Fibroblast of skin of back (primary cell): Measurements from ENCODE around the gene PRKN.

Source experiments
- DNase-seq: peaks from one replicate; pipeline ENCODE4 v3.0.0-alpha.2; 2013

The PRKN gene

DNA sequence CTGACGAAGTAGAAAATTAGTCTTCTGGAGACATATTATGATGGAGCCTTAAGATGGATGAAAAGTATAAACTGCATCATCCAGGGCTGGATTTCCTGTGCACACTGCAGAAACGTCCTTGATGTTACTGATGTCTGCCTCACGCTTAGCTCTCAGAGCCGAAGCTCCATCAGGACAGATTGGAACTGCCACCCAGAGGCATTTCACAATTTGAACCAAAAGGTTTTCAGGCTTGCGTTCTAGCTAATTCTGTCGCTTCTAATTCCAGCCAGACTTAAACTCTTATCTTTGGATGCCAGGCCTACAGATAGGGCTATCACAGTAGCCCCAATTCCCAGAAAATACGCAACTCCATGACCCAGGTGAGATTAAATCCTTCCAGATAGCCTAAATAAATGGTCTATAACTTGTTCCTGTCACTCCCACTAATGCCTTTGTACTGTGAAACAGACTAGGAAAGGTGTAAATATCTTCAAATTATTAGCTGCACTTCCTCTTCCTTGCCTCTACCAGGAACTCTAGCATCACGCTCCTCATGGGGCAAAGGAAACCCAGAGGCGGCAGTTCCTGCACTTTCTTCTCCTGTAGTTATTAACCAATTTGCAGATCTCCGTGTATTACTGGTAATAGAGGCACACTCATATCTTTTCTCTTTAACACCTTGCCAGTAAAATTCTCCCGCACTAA, 634.6 kb downstream of the PRKN start:
- no peak for DNase-seq

DNA sequence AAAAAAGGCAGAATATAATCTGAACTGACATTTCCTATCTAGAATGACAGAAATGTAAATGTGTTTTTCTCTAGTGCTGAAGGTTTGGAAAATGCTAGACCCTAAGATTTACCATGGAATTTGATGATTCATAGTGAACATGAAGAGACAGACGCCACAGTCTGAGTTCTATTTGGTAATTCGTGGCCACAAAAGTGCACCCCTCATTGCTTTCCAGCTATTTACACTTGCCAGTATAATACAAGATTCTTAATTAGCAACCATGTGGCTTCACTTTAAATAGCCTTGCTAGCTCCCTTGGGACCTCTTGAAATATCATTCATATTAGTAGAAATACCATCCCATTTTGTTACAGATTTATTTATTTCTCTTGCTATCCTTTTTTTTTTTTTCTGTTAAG, 636.8 kb downstream of the PRKN start:
- DNase-seq, result peak; percentile 65

DNA sequence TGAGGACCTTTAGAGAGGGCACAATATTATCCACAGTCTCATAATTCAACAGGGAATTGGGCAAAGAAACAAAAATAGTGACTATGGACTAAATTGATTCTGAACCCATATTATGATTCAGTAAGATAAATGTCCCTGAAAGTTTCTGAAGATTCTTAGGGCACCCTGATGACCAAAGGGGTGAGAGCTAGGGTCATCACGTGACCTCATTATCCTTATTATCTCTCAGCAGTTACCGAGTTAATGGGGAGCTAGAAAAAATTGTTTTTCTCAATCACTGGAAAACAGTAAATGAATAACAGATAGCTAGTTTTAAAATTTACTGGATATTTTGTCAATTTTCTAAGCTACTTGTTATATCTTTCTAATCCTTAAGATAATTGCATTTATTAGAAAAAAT, 639.5 kb downstream of the PRKN start:
- DNase-seq, result no peak

DNA sequence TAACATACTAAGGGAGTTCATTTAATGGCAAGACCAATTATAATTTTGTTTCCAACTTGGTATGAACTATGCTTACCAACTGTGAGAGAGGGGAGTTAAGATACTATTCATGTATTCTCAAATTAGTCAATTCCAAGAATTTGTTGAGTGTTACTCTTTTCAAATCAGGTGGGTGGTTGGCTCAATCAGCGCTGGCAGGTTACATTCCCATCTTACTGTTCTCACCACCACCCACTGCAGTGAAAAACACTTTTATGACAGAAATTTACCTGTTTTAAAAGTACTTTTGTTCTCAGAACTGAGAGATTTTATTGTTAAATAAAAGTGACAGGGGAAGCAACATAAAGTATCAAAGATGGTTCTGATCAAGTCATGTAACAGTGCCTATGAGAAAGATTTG, 642.0 kb downstream of the PRKN start:
- DNase-seq, result no peak

DNA sequence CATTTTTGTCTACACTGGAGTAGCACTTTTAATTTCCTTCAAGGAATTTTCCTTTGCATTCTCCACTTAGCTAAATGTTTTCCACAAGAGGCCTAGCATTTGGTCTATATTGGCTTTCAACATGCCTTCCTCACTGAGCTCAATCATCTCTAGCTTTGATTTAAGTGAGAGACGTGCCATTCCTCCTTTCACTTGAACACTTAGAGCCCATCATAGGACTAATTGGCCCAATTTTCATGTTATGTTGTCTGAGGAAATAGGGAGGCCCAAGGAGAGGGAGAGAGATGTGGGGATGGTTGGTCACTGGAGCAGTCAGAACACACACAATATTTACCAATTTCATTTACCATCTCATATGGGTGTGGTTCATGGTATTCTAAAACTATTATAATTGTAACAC, 645.0 kb downstream of the PRKN start:
- DNase-seq, result no peak

DNA sequence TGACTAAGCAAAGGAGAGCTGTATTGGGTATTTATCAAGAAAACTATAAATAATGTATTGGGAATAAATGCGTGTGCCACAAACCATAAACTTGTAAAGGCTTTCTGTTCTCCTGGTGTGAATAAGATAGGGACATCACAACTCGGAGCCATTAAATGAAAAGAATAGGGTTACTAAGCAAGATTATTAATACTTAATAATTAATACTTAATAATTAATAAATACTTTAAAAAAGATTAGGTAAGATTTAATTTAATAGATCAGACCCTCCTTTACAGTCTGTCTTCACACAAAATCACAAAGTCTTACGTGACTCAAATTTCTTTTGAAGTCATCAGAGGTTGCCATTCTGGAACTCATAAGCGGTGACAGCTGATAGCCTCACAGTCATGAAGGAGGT, 648.9 kb downstream of the PRKN start:
- no peak for DNase-seq

DNA sequence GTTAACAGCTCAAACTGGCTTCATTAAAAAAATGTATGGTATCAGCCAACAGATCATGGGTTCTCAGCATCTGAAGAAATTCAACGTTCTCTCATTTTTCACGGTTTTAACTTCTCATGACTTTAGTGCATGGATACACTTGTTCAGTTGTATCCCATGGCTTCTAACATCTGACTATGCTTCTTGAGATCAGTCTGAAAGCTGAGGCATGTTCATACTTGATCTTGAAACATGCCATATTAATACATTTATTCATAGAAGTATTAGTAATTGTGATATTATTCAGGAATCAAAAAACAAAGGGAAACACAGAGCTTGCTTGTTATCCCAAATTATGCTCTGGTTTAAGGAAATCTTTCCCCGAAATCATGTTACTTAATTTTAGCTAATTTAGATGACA, 649.4 kb downstream of the PRKN start:
- DNase-seq, result no peak

DNA sequence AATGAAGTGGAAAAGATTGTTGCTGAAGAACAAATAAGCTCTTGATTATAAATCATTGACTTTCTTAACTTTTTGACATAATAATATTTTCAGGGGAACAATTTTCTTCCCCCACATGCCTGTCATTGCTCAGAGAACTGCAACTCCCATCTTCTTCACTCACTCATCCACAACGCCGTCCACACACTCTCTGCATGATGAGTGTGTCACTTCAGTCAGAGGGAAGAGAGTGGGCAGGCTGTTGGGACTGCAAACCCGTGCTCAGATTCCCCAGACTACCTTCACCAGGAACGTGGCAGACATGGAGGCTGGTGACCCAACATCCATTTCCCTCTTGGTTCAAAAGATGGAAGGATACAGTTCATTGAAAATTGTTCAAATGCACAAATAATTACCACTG, 650.8 kb downstream of the PRKN start:
- DNase-seq, result no peak

DNA sequence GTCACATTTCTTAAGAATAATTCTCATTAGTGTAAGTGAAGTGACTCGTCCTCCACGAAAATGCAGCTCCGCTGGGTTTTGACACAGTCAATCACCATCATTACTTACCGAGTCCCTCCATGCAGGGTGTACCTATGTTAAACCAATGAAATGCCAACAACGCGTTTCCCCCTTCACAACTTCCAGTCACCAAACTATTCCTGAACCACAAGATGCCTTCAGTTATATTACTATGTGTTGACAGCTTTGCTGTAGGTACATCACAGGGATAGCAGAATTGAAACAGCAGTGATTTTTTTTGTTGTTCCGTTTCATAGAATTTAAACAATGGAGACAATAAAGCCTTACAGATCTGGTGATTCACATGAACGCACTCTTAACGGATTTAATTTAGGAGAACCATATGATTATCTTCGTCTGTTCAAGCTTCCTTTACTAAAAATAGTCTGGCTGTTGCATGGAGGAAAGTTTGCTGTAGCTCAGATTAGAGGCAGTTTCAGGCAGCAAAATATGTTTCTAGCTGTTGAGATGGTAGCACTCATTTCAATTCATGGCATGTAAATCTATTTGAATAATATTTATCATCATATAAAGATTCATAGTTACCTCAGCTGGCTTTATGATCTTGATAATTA, 652.8 kb downstream of the PRKN start:
- DNase-seq, result no peak

DNA sequence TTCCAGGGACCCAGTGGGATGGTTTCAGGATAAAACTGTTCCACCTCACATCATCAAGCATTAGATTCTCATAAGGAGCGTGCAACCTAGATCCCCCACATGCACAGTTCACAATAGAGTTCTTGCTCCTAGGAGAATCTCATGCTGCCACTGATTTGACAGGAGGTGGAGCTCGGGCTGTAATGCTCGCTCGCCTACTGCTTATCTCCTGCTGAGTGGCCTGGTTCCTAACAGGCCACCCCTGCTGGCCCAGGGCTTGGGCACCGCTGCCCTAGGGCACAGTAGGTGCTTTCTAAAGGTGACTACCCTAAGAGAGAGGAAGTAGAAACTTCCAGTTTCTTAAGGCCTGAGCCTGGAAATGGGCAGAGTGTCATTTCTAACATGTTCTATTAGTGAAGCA, 656.9 kb downstream of the PRKN start:
- no peak for DNase-seq

DNA sequence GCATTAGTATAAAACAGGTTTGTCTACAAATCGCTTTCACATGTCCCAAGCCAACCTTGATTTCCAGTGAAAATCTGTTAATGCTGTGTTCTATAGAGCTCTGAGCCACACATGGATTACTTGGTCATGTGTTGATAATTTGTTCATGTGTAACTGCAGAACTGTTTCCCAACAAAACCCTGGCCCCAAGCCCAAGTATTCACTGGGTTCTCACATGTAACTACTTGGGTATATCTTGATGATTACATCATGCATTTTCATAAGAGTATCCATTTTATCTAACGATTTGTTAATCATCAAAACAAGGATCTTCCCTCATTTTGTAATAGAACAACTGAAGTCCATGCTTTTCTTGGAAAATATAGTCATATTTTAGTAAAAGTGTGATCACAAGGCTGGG, 657.6 kb downstream of the PRKN start:
- DNase-seq, result no peak

DNA sequence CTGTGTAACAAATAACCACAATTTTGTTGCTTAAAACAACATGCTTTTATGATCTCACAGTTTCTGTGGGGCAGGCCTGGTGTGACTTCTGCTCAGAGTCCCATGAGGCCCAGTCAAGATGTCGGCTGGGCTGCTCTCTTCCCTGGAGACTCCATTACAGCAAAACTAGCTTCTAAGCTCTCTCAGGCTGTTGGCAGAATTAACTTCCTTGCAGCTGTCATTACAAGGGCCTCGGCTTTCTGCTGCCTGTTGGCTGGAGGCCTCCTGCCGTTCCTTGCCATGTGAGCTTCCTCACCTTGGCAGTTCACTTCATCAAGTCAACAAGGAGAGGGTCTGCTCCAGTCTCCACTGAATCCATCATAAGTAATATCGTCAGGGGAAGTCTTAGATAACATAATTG, 659.2 kb downstream of the PRKN start:
- DNase-seq, result no peak

DNA sequence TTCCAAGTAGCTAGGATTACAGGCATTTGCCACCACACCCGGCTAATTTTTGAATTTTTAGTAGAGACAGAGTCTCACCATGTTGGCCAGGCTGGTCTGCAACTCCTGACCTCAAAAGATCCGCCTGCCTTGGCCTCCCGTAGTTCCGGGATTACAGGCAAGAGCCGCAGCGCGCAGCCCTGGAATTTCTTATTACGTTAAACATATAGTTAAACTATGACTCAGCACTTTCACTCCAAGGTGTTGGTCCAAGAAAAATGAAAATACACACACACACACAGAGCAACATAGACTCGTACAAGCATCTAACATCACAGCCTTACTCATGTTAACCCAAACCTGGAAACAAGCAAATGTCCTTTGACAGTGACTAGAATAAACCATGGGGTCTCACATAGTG, 663.9 kb downstream of the PRKN start:
- no peak for DNase-seq

DNA sequence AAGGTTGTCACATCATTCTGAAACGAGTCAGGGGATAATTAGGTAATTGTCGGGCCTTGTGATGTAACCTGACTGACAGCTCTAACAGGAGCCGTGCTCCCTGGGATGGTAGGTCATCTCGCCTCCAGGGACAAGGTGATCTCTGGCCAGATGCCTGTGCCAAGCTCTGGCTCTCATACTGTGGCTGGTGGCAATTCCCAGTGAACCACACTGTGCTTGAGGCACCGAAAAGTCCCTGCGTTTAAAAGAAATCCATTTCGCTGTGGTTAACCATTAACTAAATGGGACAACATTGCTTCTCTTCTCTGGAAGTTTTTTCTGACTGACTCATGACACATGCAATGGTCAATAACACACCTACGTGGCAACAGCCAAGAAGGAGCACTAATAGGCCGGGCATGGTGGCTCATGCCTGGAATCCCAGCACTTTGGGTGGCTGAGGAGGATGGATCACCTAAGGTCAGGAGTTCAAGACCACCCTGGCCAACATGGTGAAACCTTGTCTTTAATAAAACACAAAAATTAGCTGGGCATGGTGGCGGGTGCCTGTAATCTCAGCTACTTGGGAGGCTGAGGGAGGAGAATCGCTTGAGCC, 669.2 kb downstream of the PRKN start:
- DNase-seq, result no peak

DNA sequence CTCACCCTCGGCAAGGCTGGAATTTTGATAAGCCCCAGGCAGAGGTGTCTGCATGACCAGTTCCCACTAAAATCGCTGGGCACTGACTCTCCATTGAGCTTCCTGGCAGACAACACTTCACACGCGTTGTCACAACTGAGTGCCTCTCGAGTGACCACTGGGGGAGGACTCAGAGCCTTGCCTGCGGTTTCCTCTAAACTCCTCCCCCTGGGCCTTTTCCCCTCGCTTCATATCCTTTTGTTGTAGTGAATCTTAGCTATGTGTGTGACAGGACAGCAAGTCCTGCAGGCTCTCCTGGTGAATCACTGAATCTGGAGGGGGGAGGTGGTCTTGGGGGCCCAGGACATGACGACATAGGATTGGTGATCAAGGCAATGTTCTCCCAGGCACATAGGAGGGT, 670.8 kb downstream of the PRKN start:
- DNase-seq, result peak; percentile 77

DNA sequence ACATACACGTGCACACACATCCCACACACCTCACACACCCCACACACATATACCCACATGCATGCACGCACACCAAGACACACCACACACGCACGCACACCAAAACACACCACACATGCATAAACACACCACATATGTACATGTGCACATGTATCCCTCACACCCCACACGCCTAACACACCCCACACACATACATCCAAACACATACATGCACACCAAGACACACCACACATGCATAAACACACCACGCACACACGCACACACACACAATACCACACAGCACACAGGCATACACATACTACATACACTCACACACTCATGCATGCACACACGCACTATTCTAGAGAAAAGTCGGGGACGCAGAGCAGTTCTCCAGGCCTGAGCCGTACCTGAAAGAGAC, 671.5 kb downstream of the PRKN start:
- no peak for DNase-seq

DNA sequence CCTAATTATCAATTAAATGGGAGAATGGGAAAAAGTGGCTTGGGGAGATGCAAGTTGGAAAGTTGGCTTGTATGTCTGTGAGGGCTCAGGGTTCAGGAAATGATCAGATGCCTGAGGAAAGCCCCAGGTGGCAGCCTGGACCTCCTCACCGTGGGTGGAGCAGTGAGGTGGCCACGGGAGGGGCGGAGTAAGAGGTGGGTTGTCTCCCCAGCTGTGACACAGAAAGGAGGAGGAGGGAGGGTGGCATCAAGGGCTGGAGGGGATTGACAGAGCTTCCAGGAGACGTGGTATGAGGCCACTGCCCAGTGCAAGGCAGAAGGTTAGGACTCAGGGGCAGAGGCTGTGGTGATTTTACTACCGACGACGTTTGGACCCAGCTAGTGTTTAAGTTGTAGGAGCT, 672.2 kb downstream of the PRKN start:
- DNase-seq, result no peak

DNA sequence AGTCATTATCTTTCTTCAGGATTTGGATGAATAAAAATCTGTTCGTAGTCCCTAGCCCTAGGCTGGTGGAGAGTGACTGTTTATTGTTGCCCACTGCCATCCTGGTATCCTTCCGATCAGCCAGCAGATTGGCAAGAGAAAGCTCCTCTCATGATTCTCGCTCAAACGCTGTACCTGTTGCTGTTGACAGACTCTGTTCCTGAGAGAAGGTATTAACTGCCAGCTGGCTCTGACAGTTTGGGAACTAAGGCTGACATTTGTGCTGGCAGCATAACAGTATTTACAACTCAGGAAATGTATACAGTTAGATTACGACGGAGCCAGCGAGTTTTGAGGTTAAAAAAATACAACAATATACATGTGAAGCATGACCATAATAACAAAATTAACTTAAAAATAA, 674.5 kb downstream of the PRKN start:
- no peak for DNase-seq

DNA sequence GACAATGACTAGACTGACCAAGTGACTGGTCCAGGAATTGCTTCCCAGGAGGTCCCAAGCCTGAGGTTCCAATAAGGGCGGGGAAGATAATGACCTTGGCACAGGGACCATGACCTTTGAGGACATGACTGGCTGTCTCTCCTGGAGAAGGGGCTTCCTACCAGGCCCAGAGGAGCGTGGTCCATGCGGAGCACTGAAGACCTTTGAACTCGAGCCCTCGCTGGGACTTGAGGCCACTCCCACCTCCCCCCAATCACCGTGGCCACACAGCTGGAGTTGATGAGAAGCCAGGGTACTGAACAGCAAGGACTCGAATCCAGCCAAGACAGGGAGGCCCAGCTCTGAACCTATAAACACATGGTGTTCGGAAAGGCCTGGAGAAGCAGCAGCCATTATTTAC, 677.0 kb downstream of the PRKN start:
- no peak for DNase-seq

DNA sequence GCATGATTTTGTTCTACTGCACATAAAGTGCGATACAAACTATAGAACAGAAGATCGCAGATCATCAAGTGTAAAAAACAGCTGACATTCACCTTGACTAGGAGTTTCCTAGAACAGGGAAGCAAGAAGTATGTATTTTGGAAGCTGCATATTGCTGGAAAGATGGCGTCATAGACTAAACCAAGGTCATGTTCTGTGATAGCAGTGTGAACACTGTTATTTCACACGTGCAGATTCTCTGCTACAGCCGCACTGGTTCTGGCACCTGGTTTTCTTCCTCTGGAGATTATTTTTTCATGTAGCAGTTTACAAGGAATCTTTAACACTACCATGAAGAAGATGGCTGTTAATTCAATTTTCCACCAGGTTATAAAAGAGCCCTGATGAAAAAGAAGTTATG, 681.2 kb downstream of the PRKN start:
- DNase-seq, result no peak

DNA sequence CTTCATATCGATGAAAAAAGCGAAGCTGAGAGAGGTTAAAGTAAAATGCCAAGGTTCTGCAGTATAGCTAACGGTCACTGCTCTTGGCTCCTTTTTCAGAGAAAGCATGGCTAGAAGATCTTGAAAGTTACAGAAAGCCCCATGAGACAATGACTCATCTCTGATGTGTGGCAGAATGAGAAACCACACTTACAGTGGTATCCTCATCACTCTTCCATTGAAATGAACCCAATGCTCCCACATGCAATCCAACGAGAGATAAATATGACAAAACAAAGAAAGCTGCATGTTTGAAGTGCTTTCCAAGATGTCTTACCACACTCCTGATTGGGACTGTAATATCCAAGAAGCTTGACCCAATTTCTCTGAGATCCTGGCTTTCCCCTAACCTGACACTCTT, 694.9 kb downstream of the PRKN start:
- DNase-seq, result peak; percentile 81

DNA sequence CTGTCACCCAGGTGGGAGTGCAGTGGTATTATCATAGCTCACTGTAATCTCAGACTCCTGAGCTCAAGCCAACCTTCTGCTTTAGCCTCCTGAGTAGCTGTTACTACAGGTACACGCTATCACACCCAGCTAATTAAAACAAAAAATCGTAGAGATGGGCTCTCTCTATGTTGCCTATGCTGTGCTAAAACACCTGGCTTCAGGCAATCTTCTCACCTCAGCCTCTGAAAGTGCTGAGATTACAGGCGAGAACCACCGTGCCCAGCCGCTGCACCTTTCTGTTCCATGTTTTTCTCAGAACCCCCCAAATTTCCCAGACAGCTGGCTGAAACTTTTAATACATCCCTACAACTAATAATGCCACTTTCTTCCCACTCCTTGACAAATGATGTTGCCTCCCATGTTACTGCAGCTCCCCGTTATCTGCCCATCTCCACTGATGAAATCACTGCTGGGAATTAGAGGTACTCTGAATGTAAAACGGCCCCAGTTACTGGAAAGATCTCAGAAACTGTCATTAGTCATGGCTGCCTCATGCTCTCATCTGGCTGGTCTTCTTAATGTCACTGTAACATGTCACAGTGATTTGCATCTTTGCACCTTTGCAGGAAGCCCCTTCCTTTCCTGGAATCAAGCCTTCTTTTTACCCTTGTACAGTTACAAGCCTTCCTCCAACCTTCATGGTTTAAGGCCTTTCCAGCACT, 697.5 kb downstream of the PRKN start:
- no peak for DNase-seq

DNA sequence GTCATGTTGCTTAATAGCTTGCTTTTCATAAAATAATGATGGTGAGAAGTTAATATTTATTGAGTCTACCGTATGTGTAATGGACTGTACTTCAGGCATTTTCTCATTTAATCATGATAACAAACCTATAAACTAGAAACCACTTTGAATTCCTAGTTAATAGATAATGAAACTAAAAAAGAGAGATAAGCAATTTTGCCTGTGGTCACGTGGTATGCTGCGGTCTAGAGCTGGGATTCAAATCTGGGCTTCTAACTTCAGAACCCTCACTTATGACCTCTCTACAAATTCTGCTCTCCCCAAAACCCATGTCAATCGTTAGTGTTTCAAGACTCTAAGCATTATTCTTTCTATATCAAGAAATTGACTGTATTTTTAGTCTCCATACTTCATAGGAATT, 700.7 kb downstream of the PRKN start:
- no peak for DNase-seq

DNA sequence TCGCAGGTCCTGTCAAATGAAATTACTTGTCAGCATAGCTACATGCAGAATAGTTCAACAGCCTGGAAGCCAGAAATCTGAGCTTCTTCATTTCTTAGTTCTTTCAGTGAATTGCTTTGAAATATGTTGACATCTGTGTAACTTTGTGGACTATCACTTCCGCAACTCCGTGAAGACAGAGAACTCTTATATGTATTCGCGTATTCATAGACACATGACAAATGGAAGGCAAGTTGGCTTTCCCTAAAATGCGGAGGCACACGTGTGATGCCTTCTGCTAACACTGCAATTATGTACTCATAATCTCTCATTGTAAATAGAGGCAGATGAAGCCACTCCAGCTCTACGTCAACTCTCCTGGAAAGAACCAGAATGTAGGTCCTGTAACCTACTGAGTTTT, 701.5 kb downstream of the PRKN start:
- no peak for DNase-seq
